BE2C (cell line): ENCODE data around the gene EPHA6.

Experiments
- DNase-seq: peaks from one replicate; pipeline ENCODE4 v3.0.0-alpha.2; 2020
- H3K27me3 ChIP-seq: fragments of 250-450 bp; sonication (Bioruptor Pico); 2 replicates; pipeline ENCODE4 v1.5.1; 2020; ENCODE audit warnings: mild to moderate bottlenecking
- H3K36me3 ChIP-seq: fragments of 250-450 bp; sonication (Bioruptor Pico); 2 replicates; pipeline ENCODE4 v1.5.1; 2020; ENCODE audit warnings: mild to moderate bottlenecking
- H3K4me1 ChIP-seq: fragments of 250-450 bp; sonication (Bioruptor Pico); 2 replicates; pipeline ENCODE4 v1.5.1; 2020
- H3K4me3 ChIP-seq: 2 replicates; pipeline ENCODE4 v1.5.1; 2011; ENCODE audit warnings: low read depth, low read length
- H3K9me3 ChIP-seq: fragments of 250-450 bp; sonication (Bioruptor Pico); 2 replicates; pipeline ENCODE4 v1.5.1; 2020
- CTCF ChIP-seq: IDR thresholded peaks from 2 replicates; pipeline ENCODE4 v1.5.1; 2012; ENCODE audit warnings: mild to moderate bottlenecking, low read depth, low read length

EPHA6 gene

GRCh38 chr3:97421565-97421964 lies 607.2 kb downstream of the EPHA6 start:
- H3K4me1 ChIP-seq, result no peaks in the 10 kb centered on the region
- no peak for DNase-seq
- H3K9me3 ChIP-seq, result no peaks in the 10 kb centered on the region
- no peaks in the 10 kb centered on the region for H3K27me3 ChIP-seq
- no peak for TF ChIP-seq CTCF
- H3K4me3 ChIP-seq, result no peak overlapping the region
- H3K36me3 ChIP-seq, result no peaks in the 10 kb centered on the region

- Histone ChIP-seq H3K27me3 (no peaks in the 10 kb centered on the region), H3K4me1 (no peaks in the 10 kb centered on the region), H3K9me3 (no peaks in the 10 kb centered on the region), H3K36me3 (no peaks in the 10 kb centered on the region), H3K4me3 (no peak overlapping the region)
- TF ChIP-seq CTCF, result no peak
- DNase-seq, result no peak
Observed at GRCh38 chr3:97425002-97425401, 610.6 kb downstream of the EPHA6 start.

- H3K4me3 ChIP-seq, result no peak overlapping the region
- H3K9me3 ChIP-seq, result no peaks in the 10 kb centered on the region
- H3K36me3 ChIP-seq, result no peaks in the 10 kb centered on the region
- no peak for TF ChIP-seq CTCF
- H3K27me3 ChIP-seq, result no peaks in the 10 kb centered on the region
- DNase-seq, result no peak
- H3K4me1 ChIP-seq, result no peaks in the 10 kb centered on the region
Observed at GRCh38 chr3:97430601-97431000, 616.2 kb downstream of the EPHA6 start.

GRCh38 chr3:97432914-97433313 lies 618.5 kb downstream of the EPHA6 start:
- Histone ChIP-seq H3K9me3 (no peaks in the 10 kb centered on the region), H3K27me3 (no peaks in the 10 kb centered on the region), H3K36me3 (no peaks in the 10 kb centered on the region), H3K4me1 (no peaks in the 10 kb centered on the region), H3K4me3 (no peak overlapping the region)
- DNase-seq, result no peak
- no peak for TF ChIP-seq CTCF

- Histone ChIP-seq H3K9me3 (no peaks in the 10 kb centered on the region), H3K27me3 (no peaks in the 10 kb centered on the region), H3K4me3 (no peak overlapping the region), H3K36me3 (no peaks in the 10 kb centered on the region), H3K4me1 (no peaks in the 10 kb centered on the region)
- no peak for DNase-seq
- no peak for TF ChIP-seq CTCF
Observed at GRCh38 chr3:97438131-97438530, 623.7 kb downstream of the EPHA6 start.

GRCh38 chr3:97439373-97439772 lies 625.0 kb downstream of the EPHA6 start:
- Histone ChIP-seq H3K9me3 (no peaks in the 10 kb centered on the region), H3K27me3 (no peaks in the 10 kb centered on the region), H3K4me1 (no peaks in the 10 kb centered on the region), H3K4me3 (no peak overlapping the region), H3K36me3 (no peaks in the 10 kb centered on the region)
- no peak for TF ChIP-seq CTCF
- no peak for DNase-seq
